ENCODE results near the gene COL4A5.

COL4A5 gene

DNA sequence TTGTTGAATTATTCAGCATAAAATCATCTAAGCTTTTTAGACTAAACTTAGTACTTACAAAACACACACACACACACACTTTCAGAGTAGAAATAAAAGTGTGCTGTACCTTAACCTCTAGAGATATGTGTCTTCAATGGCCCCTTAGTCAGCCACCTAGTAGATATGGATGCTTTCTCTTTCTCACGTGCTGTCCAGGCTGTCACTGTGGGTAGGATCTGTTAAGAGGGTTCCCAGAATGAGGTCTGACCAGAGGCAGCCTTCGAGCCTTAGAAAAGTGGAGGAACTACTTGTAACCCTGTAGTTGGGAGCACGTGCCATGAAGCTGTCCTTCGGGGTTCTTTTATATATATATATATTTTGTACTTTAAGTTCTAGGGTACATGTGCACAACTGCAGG is 117.9 kb downstream of the COL4A5 start:
- Histone ChIP-seq H3K4me1 (ENCODE audit: control extremely low read depth in 1 of 4, control insufficient read depth in 4 of 4, insufficient read depth in 4 of 4, low read length in 3 of 4) (no peaks in the 10 kb centered on the region), H3K4me3 (ENCODE audit: control insufficient read depth in 1 of 7, extremely low read depth in 1 of 7, insufficient read depth in 4 of 7, low read depth in 2 of 7, low read length in 6 of 7) (no peak overlapping the region), H3K36me3 (ENCODE audit: control insufficient read depth in 4 of 4, insufficient read depth in 4 of 4, low read length in 3 of 4) (no peaks in the 10 kb centered on the region), H3K9me3 (ENCODE audit: control extremely low read depth in 1 of 5, control insufficient read depth in 4 of 5, insufficient read depth in 2 of 5, low read depth in 1 of 5, low read length in 4 of 5) (no peaks in the 10 kb centered on the region), H3K27me3 (replicated peaks in 2 of 5; ENCODE audit: control insufficient read depth in 4 of 5, insufficient read depth in 5 of 5, low read length in 4 of 5) (peaks cover 0 to 3% (median 0%) of the 10 kb centered on the region in 5 experiments), H3K27ac (ENCODE audit: insufficient read depth in 1 of 2, low read depth in 1 of 2, low read length in 2 of 2, poor library complexity in 1 of 2, severe bottlenecking in 2 of 2) (no peak overlapping the region)
- CTCF ChIA-PET, result no interaction called here
- POLR2A ChIA-PET, result no interaction called here
- DNase-seq, result no peak
- WGBS (ENCODE audit: insufficient coverage), result no CpG with 5 or more reads among the region's 4 CpGs

GRCh38 chrX:108558217-108558616 is 118.6 kb downstream of the COL4A5 start:
- CTCF ChIA-PET, result no interaction called here
- no CpG with 5 or more reads among the region's 1 CpG for WGBS (ENCODE audit: insufficient coverage)
- H3K36me3 ChIP-seq (ENCODE audit: control insufficient read depth in 4 of 4, insufficient read depth in 4 of 4, low read length in 3 of 4), result no peaks in the 10 kb centered on the region

GRCh38 chrX:108573136-108573535 is 133.5 kb downstream of the COL4A5 start:
- peaks cover 0 to 1% (median 0%) of the 10 kb centered on the region in 5 experiments for H3K9me3 ChIP-seq (ENCODE audit: control extremely low read depth in 1 of 5, control insufficient read depth in 4 of 5, insufficient read depth in 2 of 5, low read depth in 1 of 5, low read length in 4 of 5)
- H3K27ac ChIP-seq (ENCODE audit: insufficient read depth in 1 of 2, low read depth in 1 of 2, low read length in 2 of 2, poor library complexity in 1 of 2, severe bottlenecking in 2 of 2), result no peak overlapping the region
- no peaks in the 10 kb centered on the region for H3K27me3 ChIP-seq (replicated peaks in 2 of 5; ENCODE audit: control insufficient read depth in 4 of 5, insufficient read depth in 5 of 5, low read length in 4 of 5)
- DNase-seq, result no peak
- no peaks in the 10 kb centered on the region for H3K4me1 ChIP-seq (ENCODE audit: control extremely low read depth in 1 of 4, control insufficient read depth in 4 of 4, insufficient read depth in 4 of 4, low read length in 3 of 4)
- H3K4me3 ChIP-seq (ENCODE audit: control insufficient read depth in 1 of 7, extremely low read depth in 1 of 7, insufficient read depth in 4 of 7, low read depth in 2 of 7, low read length in 6 of 7), result no peak overlapping the region
- no peaks in the 10 kb centered on the region for H3K36me3 ChIP-seq (ENCODE audit: control insufficient read depth in 4 of 4, insufficient read depth in 4 of 4, low read length in 3 of 4)
- CTCF ChIA-PET, result no interaction called here
- POLR2A ChIA-PET, result no interaction called here

More at GRCh38 chrX:108558217-108558616, 118.6 kb downstream of the COL4A5 start:
- peaks cover 0 to 3% (median 0%) of the 10 kb centered on the region in 5 experiments for H3K27me3 ChIP-seq (replicated peaks in 2 of 5; ENCODE audit: control insufficient read depth in 4 of 5, insufficient read depth in 5 of 5, low read length in 4 of 5)
- POLR2A ChIA-PET, result no interaction called here
- no peaks in the 10 kb centered on the region for H3K9me3 ChIP-seq (ENCODE audit: control extremely low read depth in 1 of 5, control insufficient read depth in 4 of 5, insufficient read depth in 2 of 5, low read depth in 1 of 5, low read length in 4 of 5)
- H3K27ac ChIP-seq (ENCODE audit: insufficient read depth in 1 of 2, low read depth in 1 of 2, low read length in 2 of 2, poor library complexity in 1 of 2, severe bottlenecking in 2 of 2), result no peak overlapping the region
- no peak overlapping the region for H3K4me3 ChIP-seq (ENCODE audit: control insufficient read depth in 1 of 7, extremely low read depth in 1 of 7, insufficient read depth in 4 of 7, low read depth in 2 of 7, low read length in 6 of 7)
- peak in 2 of 3 donors; percentile 1 to 3 for DNase-seq
- H3K4me1 ChIP-seq (ENCODE audit: control extremely low read depth in 1 of 4, control insufficient read depth in 4 of 4, insufficient read depth in 4 of 4, low read length in 3 of 4), result no peaks in the 10 kb centered on the region

DNA sequence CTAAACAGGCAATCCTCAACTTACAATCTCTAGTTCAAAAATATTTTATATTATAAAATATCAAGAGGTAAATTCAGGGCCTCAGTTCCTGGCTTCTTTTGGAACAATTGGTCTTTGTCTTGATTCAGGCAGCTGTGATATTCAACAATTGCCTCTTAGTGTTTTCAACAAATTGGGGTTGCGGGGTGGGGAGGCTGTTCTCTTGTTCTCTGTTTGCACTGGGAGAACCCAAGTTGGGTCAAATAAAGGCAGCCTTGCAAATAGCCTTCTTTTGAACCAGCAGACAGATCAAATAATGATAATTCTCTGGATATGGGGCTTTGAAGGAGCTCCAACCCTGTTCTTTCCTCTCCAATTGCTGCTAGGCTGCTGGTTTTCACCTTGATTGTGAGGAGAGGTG is 142.5 kb downstream of the COL4A5 start:
- Histone ChIP-seq H3K36me3 (ENCODE audit: control insufficient read depth in 4 of 4, insufficient read depth in 4 of 4, low read length in 3 of 4) (no peaks in the 10 kb centered on the region), H3K9me3 (ENCODE audit: control extremely low read depth in 1 of 5, control insufficient read depth in 4 of 5, insufficient read depth in 2 of 5, low read depth in 1 of 5, low read length in 4 of 5) (no peaks in the 10 kb centered on the region), H3K27ac (ENCODE audit: insufficient read depth in 1 of 2, low read depth in 1 of 2, low read length in 2 of 2, poor library complexity in 1 of 2, severe bottlenecking in 2 of 2) (no peak overlapping the region), H3K4me3 (ENCODE audit: control insufficient read depth in 1 of 7, extremely low read depth in 1 of 7, insufficient read depth in 4 of 7, low read depth in 2 of 7, low read length in 6 of 7) (no peak overlapping the region), H3K4me1 (ENCODE audit: control extremely low read depth in 1 of 4, control insufficient read depth in 4 of 4, insufficient read depth in 4 of 4, low read length in 3 of 4) (no peaks in the 10 kb centered on the region), H3K27me3 (replicated peaks in 2 of 5; ENCODE audit: control insufficient read depth in 4 of 5, insufficient read depth in 5 of 5, low read length in 4 of 5) (peaks cover 0 to 2% (median 0%) of the 10 kb centered on the region in 5 experiments)
- POLR2A ChIA-PET, result no interaction called here
- 67% methylated on average over 1 of the region's 1 CpG for WGBS (ENCODE audit: insufficient coverage)
- CTCF ChIA-PET, result no interaction called here
- no peak for DNase-seq

- no CpG with 5 or more reads among the region's 2 CpGs for WGBS (ENCODE audit: insufficient coverage)
These were observed 145.1 kb downstream of the COL4A5 start for GRCh38 chrX:108584617-108585211.

DNA sequence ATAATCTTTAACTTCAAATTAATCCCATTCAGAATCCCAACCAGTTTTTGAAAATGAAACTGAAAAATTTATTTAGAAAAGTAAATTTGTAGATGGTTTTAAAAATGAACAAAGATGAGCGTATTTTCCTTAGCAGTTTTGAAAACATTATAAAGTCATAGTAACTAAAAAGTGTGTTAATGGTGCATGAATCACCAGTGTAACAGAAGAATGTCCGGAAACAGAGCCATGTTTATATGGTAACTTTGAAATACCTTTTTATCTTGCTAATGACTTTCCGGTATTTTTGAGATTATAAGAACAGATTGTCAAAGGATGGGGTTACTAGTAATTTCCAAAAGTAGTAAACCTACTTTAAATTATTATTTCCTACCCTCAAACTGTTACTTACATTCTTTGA is 150.9 kb downstream of the COL4A5 start:
- no peak for DNase-seq
- WGBS (ENCODE audit: insufficient coverage), result 100% methylated on average over 1 of the region's 3 CpGs
- no peak overlapping the region for H3K4me3 ChIP-seq (ENCODE audit: control insufficient read depth in 1 of 7, extremely low read depth in 1 of 7, insufficient read depth in 4 of 7, low read depth in 2 of 7, low read length in 6 of 7)
- H3K36me3 ChIP-seq (ENCODE audit: control insufficient read depth in 4 of 4, insufficient read depth in 4 of 4, low read length in 3 of 4), result no peaks in the 10 kb centered on the region
- ChIA-PET POLR2A (no interaction called here), CTCF (no interaction called here)
- H3K27me3 ChIP-seq (replicated peaks in 2 of 5; ENCODE audit: control insufficient read depth in 4 of 5, insufficient read depth in 5 of 5, low read length in 4 of 5), result peaks cover 0 to 4% (median 0%) of the 10 kb centered on the region in 5 experiments
- H3K9me3 ChIP-seq (ENCODE audit: control extremely low read depth in 1 of 5, control insufficient read depth in 4 of 5, insufficient read depth in 2 of 5, low read depth in 1 of 5, low read length in 4 of 5), result no peaks in the 10 kb centered on the region
- H3K27ac ChIP-seq (ENCODE audit: insufficient read depth in 1 of 2, low read depth in 1 of 2, low read length in 2 of 2, poor library complexity in 1 of 2, severe bottlenecking in 2 of 2), result no peak overlapping the region
- no peaks in the 10 kb centered on the region for H3K4me1 ChIP-seq (ENCODE audit: control extremely low read depth in 1 of 4, control insufficient read depth in 4 of 4, insufficient read depth in 4 of 4, low read length in 3 of 4)

More at GRCh38 chrX:108584617-108585211, 145.1 kb downstream of the COL4A5 start:
- peak in 2 of 3 donors; percentile 4 to 5 for DNase-seq
- Histone ChIP-seq H3K27ac (ENCODE audit: insufficient read depth in 1 of 2, low read depth in 1 of 2, low read length in 2 of 2, poor library complexity in 1 of 2, severe bottlenecking in 2 of 2) (no peak overlapping the region), H3K36me3 (ENCODE audit: control insufficient read depth in 4 of 4, insufficient read depth in 4 of 4, low read length in 3 of 4) (no peaks in the 10 kb centered on the region), H3K4me3 (ENCODE audit: control insufficient read depth in 1 of 7, extremely low read depth in 1 of 7, insufficient read depth in 4 of 7, low read depth in 2 of 7, low read length in 6 of 7) (no peak overlapping the region), H3K9me3 (ENCODE audit: control extremely low read depth in 1 of 5, control insufficient read depth in 4 of 5, insufficient read depth in 2 of 5, low read depth in 1 of 5, low read length in 4 of 5) (no peaks in the 10 kb centered on the region), H3K4me1 (ENCODE audit: control extremely low read depth in 1 of 4, control insufficient read depth in 4 of 4, insufficient read depth in 4 of 4, low read length in 3 of 4) (no peaks in the 10 kb centered on the region), H3K27me3 (replicated peaks in 2 of 5; ENCODE audit: control insufficient read depth in 4 of 5, insufficient read depth in 5 of 5, low read length in 4 of 5) (peaks cover 0 to 2% (median 0%) of the 10 kb centered on the region in 5 experiments)
- POLR2A ChIA-PET, result no interaction called here
- CTCF ChIA-PET, result no interaction called here

DNA sequence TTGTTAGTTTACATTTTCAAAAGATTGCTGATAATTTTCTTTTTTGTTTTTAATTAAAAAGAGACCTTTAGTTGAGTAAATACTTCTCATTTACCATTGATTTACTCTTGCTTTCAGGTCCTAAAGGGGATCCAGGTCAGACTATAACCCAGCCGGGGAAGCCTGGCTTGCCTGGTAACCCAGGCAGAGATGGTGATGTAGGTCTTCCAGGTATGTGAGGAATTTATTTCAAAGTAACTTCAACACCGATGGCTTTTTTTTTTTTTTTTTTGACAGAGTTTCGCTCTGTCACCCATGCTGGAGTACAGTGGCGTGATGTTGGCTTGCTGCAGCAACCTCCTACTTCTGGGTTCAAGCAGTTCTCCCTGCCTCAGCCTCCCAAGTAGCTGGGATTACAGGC is 161.6 kb downstream of the COL4A5 start:
- WGBS (ENCODE audit: insufficient coverage), result 88% methylated on average over 1 of the region's 4 CpGs
- ChIA-PET CTCF (no interaction called here), POLR2A (no interaction called here)
- no peak overlapping the region for H3K27ac ChIP-seq (ENCODE audit: insufficient read depth in 1 of 2, low read depth in 1 of 2, low read length in 2 of 2, poor library complexity in 1 of 2, severe bottlenecking in 2 of 2)
- H3K9me3 ChIP-seq (ENCODE audit: control extremely low read depth in 1 of 5, control insufficient read depth in 4 of 5, insufficient read depth in 2 of 5, low read depth in 1 of 5, low read length in 4 of 5), result no peaks in the 10 kb centered on the region
- no peak for DNase-seq
- peaks cover 0 to 2% (median 0%) of the 10 kb centered on the region in 5 experiments for H3K27me3 ChIP-seq (replicated peaks in 2 of 5; ENCODE audit: control insufficient read depth in 4 of 5, insufficient read depth in 5 of 5, low read length in 4 of 5)
- no peaks in the 10 kb centered on the region for H3K36me3 ChIP-seq (ENCODE audit: control insufficient read depth in 4 of 4, insufficient read depth in 4 of 4, low read length in 3 of 4)
- H3K4me1 ChIP-seq (ENCODE audit: control extremely low read depth in 1 of 4, control insufficient read depth in 4 of 4, insufficient read depth in 4 of 4, low read length in 3 of 4), result no peaks in the 10 kb centered on the region
- H3K4me3 ChIP-seq (ENCODE audit: control insufficient read depth in 1 of 7, extremely low read depth in 1 of 7, insufficient read depth in 4 of 7, low read depth in 2 of 7, low read length in 6 of 7), result no peak overlapping the region
